Neural cell (in vitro differentiated cells): ENCODE data around the gene TBC1D30. TPM values are rescaled to one million over a fixed set of nuclear protein-coding genes. Genes with fewer than 3 reads are reported as not detected.
A peak's percentile ranks its signal among the peaks of the same experiment; 100 is the strongest.
"Not testable (repeated sequence)": the region's sequence is repeated elsewhere in the genome, so short reads cannot be mapped to it uniquely, and the experiment has no call there.

ENCODE experiments used
- H2AFZ ChIP-seq: fragments of 200-600, 300-800 bp; sonication (generic), shearing (Covaris generic); 2 replicates; pipeline ENCODE4 v1.6.0; 2014; ENCODE audit warnings: low read depth, mild to moderate bottlenecking, antibody characterized with exemption, low read length, moderate library complexity
- H3F3A ChIP-seq: fragments of 200-600 bp; shearing (Covaris generic); 2 replicates; pipeline ENCODE4 v1.6.1; 2016; ENCODE audit warnings: mild to moderate bottlenecking, moderate library complexity, mixed read lengths, antibody characterized with exemption, low read length; ENCODE audit not compliant: insufficient read depth, poor library complexity, severe bottlenecking
- H3K27ac ChIP-seq: fragments of 200-600, 300-800 bp; sonication (generic), shearing (Covaris generic); 2 replicates; pipeline ENCODE4 v1.5.1; 2014; ENCODE audit warnings: mild to moderate bottlenecking, low read length, moderate library complexity
- H3K27me3 ChIP-seq: fragments of 300-800, 200-600 bp; sonication (generic), shearing (Covaris generic); 2 replicates; pipeline ENCODE4 v1.6.0; 2014; ENCODE audit warnings: mild to moderate bottlenecking, low read depth, low read length, moderate library complexity; ENCODE audit not compliant: insufficient read depth
- H3K36me3 ChIP-seq: fragments of 300-800, 200-600 bp; sonication (generic), shearing (Covaris generic); 2 replicates; pipeline ENCODE4 v1.5.1; 2014; ENCODE audit warnings: mild to moderate bottlenecking, antibody characterized with exemption, low read length, moderate library complexity; ENCODE audit not compliant: insufficient read depth
- H3K4me2 ChIP-seq: fragments of 300-800, 200-600 bp; sonication (generic), shearing (Covaris generic); 2 replicates; pipeline ENCODE4 v1.6.0; 2014; ENCODE audit warnings: mild to moderate bottlenecking, low read length
- H3K4me3 ChIP-seq: fragments of 300-800, 200-600 bp; sonication (generic), shearing (Covaris generic); 2 replicates; pipeline ENCODE4 v1.5.1; 2014; ENCODE audit warnings: mild to moderate bottlenecking, low read length, moderate library complexity
- H3K79me2 ChIP-seq: fragments of 200-600 bp; shearing (Covaris generic); replicated peaks from 2 replicates; pipeline ENCODE4 v1.6.0; 2014; ENCODE audit warnings: mild to moderate bottlenecking, low read length, moderate library complexity; ENCODE audit not compliant: insufficient read depth
- H3K9ac ChIP-seq: fragments of 300-800, 200-600 bp; sonication (generic), shearing (Covaris generic); 2 replicates; pipeline ENCODE4 v1.6.1; 2016; ENCODE audit warnings: mild to moderate bottlenecking, low read length, mixed read lengths
- H3K9me2 ChIP-seq: fragments of 200-600 bp; shearing (Covaris generic); 2 replicates; pipeline ENCODE4 v1.6.1; 2016; ENCODE audit warnings: mild to moderate bottlenecking, low read length, mixed read lengths; ENCODE audit not compliant: insufficient read depth
- H3K9me3 ChIP-seq: fragments of 200-600, 300-800 bp; sonication (generic), shearing (Covaris generic); 2 replicates; pipeline ENCODE4 v1.6.1; 2016; ENCODE audit warnings: mild to moderate bottlenecking, mixed run types, low read length, moderate library complexity, mixed read lengths
- H4K20me1 ChIP-seq: fragments of 200-600 bp; shearing (Covaris generic); 2 replicates; pipeline ENCODE4 v1.6.1; 2016; ENCODE audit warnings: mild to moderate bottlenecking, mixed run types; ENCODE audit not compliant: insufficient read depth
- EP300 ChIP-seq: fragments of 450-650 bp; conservative IDR thresholded peaks from 2 replicates; pipeline ENCODE4 v1.6.1; 2014; ENCODE audit warnings: antibody characterized with exemption, mild to moderate bottlenecking, moderate library complexity; ENCODE audit not compliant: poor library complexity, severe bottlenecking
- EZH2 ChIP-seq: fragments of 200-600, 300-800 bp; shearing (Covaris generic), sonication (generic); IDR thresholded peaks from 2 replicates; pipeline ENCODE4 v1.6.1; 2014; ENCODE audit warnings: antibody characterized with exemption, low read length, borderline replicate concordance, mild to moderate bottlenecking; ENCODE audit not compliant: insufficient read depth, poor library complexity, severe bottlenecking
- MXI1 ChIP-seq: fragments of 450-650 bp; conservative IDR thresholded peaks from 2 replicates; pipeline ENCODE4 v1.6.1; 2014; ENCODE audit warnings: antibody characterized with exemption, mild to moderate bottlenecking; ENCODE audit not compliant: poor library complexity, severe bottlenecking
- POLR2AphosphoS5 ChIP-seq: IDR thresholded peaks from 2 replicates; pipeline ENCODE4 v1.6.1; 2012
- RAD21 ChIP-seq: fragments of 450-650 bp; conservative IDR thresholded peaks from 2 replicates; pipeline ENCODE4 v1.6.1; 2014; ENCODE audit warnings: antibody characterized with exemption, mild to moderate bottlenecking, moderate library complexity
- SMC3 ChIP-seq: fragments of 450-650 bp; conservative IDR thresholded peaks from 2 replicates; pipeline ENCODE4 v1.6.1; 2014; ENCODE audit warnings: antibody characterized with exemption, mild to moderate bottlenecking, moderate library complexity; ENCODE audit not compliant: poor library complexity
- TAF1 ChIP-seq: IDR thresholded peaks from 2 replicates; pipeline ENCODE4 v1.6.1; 2012; ENCODE audit warnings: low read depth
- polyA minus RNA-seq: library from RNA; depleted of rRNA, polyadenylated mRNA; stranded (reverse); fragments of >200 nt; gene quantifications from 2 replicates; pipeline ENCODE4 v1.2.3, GENCODE V29; 2014
- polyA plus RNA-seq: library from polyadenylated mRNA; depleted of rRNA; stranded (reverse); fragments of >200 nt; gene quantifications from 2 replicates; pipeline ENCODE4 v1.2.3, GENCODE V29; 2014
- TF ChIP-seq, protein P1 (sequence below): fragments of 450-650 bp; IDR thresholded peaks from 2 replicates; pipeline ENCODE4 v1.5.1; 2014; ENCODE audit warnings: antibody characterized with exemption, mild to moderate bottlenecking, moderate library complexity; ENCODE audit not compliant: poor library complexity, severe bottlenecking
- TF ChIP-seq, protein P2 (sequence below): IDR thresholded peaks from 2 replicates; pipeline ENCODE4 v1.6.1; 2012; ENCODE audit warnings: borderline replicate concordance

Gene TBC1D30, protein sequence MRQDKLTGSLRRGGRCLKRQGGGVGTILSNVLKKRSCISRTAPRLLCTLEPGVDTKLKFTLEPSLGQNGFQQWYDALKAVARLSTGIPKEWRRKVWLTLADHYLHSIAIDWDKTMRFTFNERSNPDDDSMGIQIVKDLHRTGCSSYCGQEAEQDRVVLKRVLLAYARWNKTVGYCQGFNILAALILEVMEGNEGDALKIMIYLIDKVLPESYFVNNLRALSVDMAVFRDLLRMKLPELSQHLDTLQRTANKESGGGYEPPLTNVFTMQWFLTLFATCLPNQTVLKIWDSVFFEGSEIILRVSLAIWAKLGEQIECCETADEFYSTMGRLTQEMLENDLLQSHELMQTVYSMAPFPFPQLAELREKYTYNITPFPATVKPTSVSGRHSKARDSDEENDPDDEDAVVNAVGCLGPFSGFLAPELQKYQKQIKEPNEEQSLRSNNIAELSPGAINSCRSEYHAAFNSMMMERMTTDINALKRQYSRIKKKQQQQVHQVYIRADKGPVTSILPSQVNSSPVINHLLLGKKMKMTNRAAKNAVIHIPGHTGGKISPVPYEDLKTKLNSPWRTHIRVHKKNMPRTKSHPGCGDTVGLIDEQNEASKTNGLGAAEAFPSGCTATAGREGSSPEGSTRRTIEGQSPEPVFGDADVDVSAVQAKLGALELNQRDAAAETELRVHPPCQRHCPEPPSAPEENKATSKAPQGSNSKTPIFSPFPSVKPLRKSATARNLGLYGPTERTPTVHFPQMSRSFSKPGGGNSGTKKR
- polyA plus RNA-seq (16.5 and 17.6 TPM in 2 replicates), polyA minus RNA-seq (67.3 and 69.1 TPM in 2 replicates)

DNA sequence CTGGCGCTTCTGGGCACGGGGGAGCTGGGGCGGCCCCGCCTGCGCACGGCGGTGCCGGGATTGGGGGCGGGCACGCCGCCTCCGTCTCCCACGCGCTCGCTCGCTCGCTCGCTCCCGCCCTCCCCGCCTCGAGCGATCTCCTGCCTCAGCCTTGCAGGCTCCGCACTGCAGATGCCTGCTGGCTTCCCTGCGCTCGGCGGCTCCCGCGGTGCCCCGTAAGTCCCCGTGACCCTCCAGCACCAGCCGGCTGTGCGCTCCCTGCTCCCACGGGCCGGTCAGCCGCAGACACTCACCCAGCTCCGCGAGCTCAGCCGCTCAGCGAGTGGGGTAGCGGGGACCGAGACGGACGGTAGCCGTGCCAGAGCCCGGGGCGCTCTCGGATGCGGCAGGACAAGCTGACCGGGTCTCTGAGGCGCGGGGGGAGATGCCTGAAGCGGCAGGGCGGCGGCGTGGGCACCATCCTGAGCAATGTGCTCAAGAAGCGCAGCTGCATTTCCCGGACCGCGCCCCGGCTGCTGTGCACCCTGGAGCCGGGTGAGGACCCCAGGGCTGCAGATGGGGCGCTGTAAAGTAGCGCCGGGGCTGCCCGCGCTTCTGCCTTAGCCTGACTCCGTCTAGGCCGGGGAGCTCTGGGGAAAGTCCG, at the start of gene TBC1D30:
Gene TBC1D30, plus strand, starts transcription at position 148 of the 643 bp plus-strand sequence. Its CDS starts 233 bp downstream, at position 381.
- Histone ChIP-seq H3K36me3 (no peaks in the 10 kb centered on the region), H3K27ac (peak within 1 kb of the TSS; percentile 80), H2AFZ (peak within 1 kb of the TSS; percentile 84), H3K9ac (peak within 1 kb of the TSS; percentile 90), H3K9me2 (no peaks in the 10 kb centered on the region), H3K9me3 (no peaks in the 10 kb centered on the region), H3K4me2 (peak within 1 kb of the TSS; percentile 95), H4K20me1 (no peaks in the 10 kb centered on the region), H3K27me3 (peaks cover 27% of the 10 kb centered on the region), H3K4me3 (peak within 1 kb of the TSS; percentile 94), H3F3A (no peaks in the 10 kb centered on the region), H3K79me2 (no peaks in the 10 kb centered on the region)
- TF ChIP-seq POLR2AphosphoS5, result peak; percentile 92
- TF ChIP-seq RAD21, result peak; percentile 26
- TF ChIP-seq, protein P1, sequence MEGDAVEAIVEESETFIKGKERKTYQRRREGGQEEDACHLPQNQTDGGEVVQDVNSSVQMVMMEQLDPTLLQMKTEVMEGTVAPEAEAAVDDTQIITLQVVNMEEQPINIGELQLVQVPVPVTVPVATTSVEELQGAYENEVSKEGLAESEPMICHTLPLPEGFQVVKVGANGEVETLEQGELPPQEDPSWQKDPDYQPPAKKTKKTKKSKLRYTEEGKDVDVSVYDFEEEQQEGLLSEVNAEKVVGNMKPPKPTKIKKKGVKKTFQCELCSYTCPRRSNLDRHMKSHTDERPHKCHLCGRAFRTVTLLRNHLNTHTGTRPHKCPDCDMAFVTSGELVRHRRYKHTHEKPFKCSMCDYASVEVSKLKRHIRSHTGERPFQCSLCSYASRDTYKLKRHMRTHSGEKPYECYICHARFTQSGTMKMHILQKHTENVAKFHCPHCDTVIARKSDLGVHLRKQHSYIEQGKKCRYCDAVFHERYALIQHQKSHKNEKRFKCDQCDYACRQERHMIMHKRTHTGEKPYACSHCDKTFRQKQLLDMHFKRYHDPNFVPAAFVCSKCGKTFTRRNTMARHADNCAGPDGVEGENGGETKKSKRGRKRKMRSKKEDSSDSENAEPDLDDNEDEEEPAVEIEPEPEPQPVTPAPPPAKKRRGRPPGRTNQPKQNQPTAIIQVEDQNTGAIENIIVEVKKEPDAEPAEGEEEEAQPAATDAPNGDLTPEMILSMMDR, result no peak
- TF ChIP-seq, protein P2, sequence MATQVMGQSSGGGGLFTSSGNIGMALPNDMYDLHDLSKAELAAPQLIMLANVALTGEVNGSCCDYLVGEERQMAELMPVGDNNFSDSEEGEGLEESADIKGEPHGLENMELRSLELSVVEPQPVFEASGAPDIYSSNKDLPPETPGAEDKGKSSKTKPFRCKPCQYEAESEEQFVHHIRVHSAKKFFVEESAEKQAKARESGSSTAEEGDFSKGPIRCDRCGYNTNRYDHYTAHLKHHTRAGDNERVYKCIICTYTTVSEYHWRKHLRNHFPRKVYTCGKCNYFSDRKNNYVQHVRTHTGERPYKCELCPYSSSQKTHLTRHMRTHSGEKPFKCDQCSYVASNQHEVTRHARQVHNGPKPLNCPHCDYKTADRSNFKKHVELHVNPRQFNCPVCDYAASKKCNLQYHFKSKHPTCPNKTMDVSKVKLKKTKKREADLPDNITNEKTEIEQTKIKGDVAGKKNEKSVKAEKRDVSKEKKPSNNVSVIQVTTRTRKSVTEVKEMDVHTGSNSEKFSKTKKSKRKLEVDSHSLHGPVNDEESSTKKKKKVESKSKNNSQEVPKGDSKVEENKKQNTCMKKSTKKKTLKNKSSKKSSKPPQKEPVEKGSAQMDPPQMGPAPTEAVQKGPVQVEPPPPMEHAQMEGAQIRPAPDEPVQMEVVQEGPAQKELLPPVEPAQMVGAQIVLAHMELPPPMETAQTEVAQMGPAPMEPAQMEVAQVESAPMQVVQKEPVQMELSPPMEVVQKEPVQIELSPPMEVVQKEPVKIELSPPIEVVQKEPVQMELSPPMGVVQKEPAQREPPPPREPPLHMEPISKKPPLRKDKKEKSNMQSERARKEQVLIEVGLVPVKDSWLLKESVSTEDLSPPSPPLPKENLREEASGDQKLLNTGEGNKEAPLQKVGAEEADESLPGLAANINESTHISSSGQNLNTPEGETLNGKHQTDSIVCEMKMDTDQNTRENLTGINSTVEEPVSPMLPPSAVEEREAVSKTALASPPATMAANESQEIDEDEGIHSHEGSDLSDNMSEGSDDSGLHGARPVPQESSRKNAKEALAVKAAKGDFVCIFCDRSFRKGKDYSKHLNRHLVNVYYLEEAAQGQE, result peak; percentile 77
- TF ChIP-seq SMC3, result no peak
- TF ChIP-seq EZH2, result no peak
- TF ChIP-seq TAF1, result peak; percentile 88
- peak; percentile 85 for TF ChIP-seq MXI1
- TF ChIP-seq EP300, result peak; percentile 18

DNA sequence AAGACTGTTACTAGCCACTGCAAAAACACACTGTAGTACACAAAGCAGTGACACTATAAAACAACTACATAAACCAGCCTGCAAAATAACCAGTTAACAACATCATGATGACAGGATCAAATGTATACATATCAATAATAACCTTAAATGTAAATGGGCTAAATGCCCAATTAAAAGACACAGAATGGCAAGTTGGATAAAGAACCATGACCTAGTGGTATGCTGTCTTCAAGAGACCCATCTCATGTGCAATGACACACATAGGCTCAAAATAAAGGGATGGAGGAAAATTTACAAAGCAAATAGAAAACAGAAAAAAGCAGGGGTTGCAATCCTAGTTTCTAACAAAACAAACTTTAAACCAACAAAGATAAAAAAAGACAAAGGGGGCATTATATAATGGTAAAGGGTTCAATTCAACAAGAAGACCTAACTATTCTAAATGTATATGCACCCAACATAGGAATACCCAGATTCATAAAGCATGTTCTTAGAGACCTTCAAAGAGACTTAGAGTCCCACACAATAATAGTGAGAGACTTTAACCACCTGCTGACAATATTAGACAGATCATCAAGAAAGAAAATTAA, 49.2 kb upstream of the TBC1D30 start:
- not testable (repeated sequence) for H3K9me3 ChIP-seq, H3K4me2 ChIP-seq, H3K36me3 ChIP-seq, H3F3A ChIP-seq, H4K20me1 ChIP-seq, H3K79me2 ChIP-seq, H3K9ac ChIP-seq, H2AFZ ChIP-seq, H3K9me2 ChIP-seq, H3K27ac ChIP-seq, H3K4me3 ChIP-seq
- H3K27me3 ChIP-seq, result peaks cover 10% of the 10 kb centered on the region
